ENCODE measurements around the gene MPP7.

The MPP7 gene

DNA sequence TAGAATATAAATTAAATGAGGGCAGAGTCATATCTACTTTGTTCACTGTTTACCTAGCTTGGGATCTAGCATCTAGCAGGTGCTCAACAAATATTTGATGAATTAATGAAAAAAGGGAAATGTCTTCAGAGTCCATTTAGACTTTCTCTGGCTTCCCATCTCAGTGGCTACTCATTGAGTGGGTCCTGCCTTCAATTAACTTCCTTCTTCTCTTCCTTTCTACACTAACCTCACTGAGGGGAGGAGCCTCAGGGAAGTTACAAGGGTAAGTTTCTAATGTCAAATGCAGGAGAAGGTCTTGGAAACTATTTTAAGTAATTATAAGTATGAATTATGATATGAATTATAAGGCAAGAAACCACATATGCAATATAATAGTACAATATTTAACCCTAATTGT, 28.2 kb upstream of the MPP7 start:
- Histone ChIP-seq H3K36me3 (ENCODE audit: control insufficient read depth, low read length) (no peaks in the 10 kb centered on the region), H3F3A (ENCODE audit: control insufficient read depth, insufficient read depth) (no peaks in the 10 kb centered on the region), H3K9me3 (ENCODE audit: control insufficient read depth, insufficient read depth, low read length) (no peaks in the 10 kb centered on the region), H3K27ac (ENCODE audit: low read depth, low read length) (no peak overlapping the region), H3K4me2 (ENCODE audit: low read length) (no peak overlapping the region), H3K79me2 (ENCODE audit: control insufficient read depth, low read length) (no peaks in the 10 kb centered on the region), H4K20me1 (ENCODE audit: control insufficient read depth, insufficient read depth, low read depth, low read length) (no peaks in the 10 kb centered on the region), H3K4me3 (ENCODE audit: low read length) (no peak overlapping the region), H3K4me1 (ENCODE audit: control insufficient read depth, low read length) (no peaks in the 10 kb centered on the region), H3K27me3 (ENCODE audit: control insufficient read depth, low read length) (peaks cover 7% of the 10 kb centered on the region), H3K9me2 (replicated peaks; ENCODE audit: control insufficient read depth, low read length) (no peaks in the 10 kb centered on the region)
- no peak for TF ChIP-seq EZH2phosphoT487 (IDR thresholded peaks at IDR 0.05; ENCODE audit: borderline replicate concordance, low read length)
- no peak for TF ChIP-seq CTCF (IDR thresholded peaks at IDR 0.05; ENCODE audit: low read depth, low read length, poor library complexity, severe bottlenecking)

GRCh38 chr10:28328346-28328745, 25.5 kb upstream of the MPP7 start:
- Histone ChIP-seq H3F3A (ENCODE audit: control insufficient read depth, insufficient read depth) (no peaks in the 10 kb centered on the region), H3K79me2 (ENCODE audit: control insufficient read depth, low read length) (no peaks in the 10 kb centered on the region), H3K4me3 (ENCODE audit: low read length) (no peak overlapping the region), H4K20me1 (ENCODE audit: control insufficient read depth, insufficient read depth, low read depth, low read length) (no peaks in the 10 kb centered on the region), H3K27ac (ENCODE audit: low read depth, low read length) (no peak overlapping the region), H3K4me2 (ENCODE audit: low read length) (no peak overlapping the region), H3K9me3 (ENCODE audit: control insufficient read depth, insufficient read depth, low read length) (no peaks in the 10 kb centered on the region), H3K27me3 (ENCODE audit: control insufficient read depth, low read length) (peaks cover under 1% of the 10 kb centered on the region), H3K36me3 (ENCODE audit: control insufficient read depth, low read length) (no peaks in the 10 kb centered on the region), H3K4me1 (ENCODE audit: control insufficient read depth, low read length) (no peaks in the 10 kb centered on the region), H3K9me2 (replicated peaks; ENCODE audit: control insufficient read depth, low read length) (no peaks in the 10 kb centered on the region)
- TF ChIP-seq CTCF (IDR thresholded peaks at IDR 0.05; ENCODE audit: low read depth, low read length, poor library complexity, severe bottlenecking) (no peak), EZH2phosphoT487 (IDR thresholded peaks at IDR 0.05; ENCODE audit: borderline replicate concordance, low read length) (no peak)

DNA sequence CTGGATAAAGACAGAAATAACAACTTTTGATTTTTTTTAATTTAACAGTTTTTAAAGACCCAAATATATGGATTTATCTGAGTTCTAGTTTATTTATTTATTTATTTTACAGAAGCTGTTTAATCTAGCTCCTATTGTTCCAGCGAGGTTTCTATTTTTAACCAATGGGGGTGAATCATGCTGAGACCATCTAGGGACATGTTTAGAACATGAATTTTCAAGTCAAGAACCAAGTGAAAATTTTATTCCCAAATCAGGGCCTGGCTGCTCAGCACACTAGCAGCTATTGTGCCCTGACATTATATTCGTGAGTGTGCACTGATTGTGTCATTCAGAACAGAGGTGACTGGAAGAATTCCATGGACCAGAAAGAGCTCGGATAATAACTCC, 24.6 kb upstream of the MPP7 start:
- Histone ChIP-seq H3K27ac (ENCODE audit: low read depth, low read length) (no peak overlapping the region), H3K9me2 (replicated peaks; ENCODE audit: control insufficient read depth, low read length) (no peaks in the 10 kb centered on the region), H3K4me1 (ENCODE audit: control insufficient read depth, low read length) (no peaks in the 10 kb centered on the region), H3F3A (ENCODE audit: control insufficient read depth, insufficient read depth) (no peaks in the 10 kb centered on the region), H3K4me3 (ENCODE audit: low read length) (no peak overlapping the region), H3K36me3 (ENCODE audit: control insufficient read depth, low read length) (no peaks in the 10 kb centered on the region), H3K9me3 (ENCODE audit: control insufficient read depth, insufficient read depth, low read length) (no peaks in the 10 kb centered on the region), H4K20me1 (ENCODE audit: control insufficient read depth, insufficient read depth, low read depth, low read length) (no peaks in the 10 kb centered on the region), H3K4me2 (ENCODE audit: low read length) (no peak overlapping the region), H3K27me3 (ENCODE audit: control insufficient read depth, low read length) (no peaks in the 10 kb centered on the region; the same call in 1 of the 2 replicates), H3K79me2 (ENCODE audit: control insufficient read depth, low read length) (no peaks in the 10 kb centered on the region)
- TF ChIP-seq EZH2phosphoT487 (IDR thresholded peaks at IDR 0.05; ENCODE audit: borderline replicate concordance, low read length), result no peak
- no peak for TF ChIP-seq CTCF (IDR thresholded peaks at IDR 0.05; ENCODE audit: low read depth, low read length, poor library complexity, severe bottlenecking)
